ENCODE measurements around the gene PRRG2.
A peak's percentile ranks its signal among the peaks of the same experiment; 100 is the strongest.

- no peak for TF ChIP-seq EZH2 (IDR thresholded peaks at IDR 0.05; ENCODE audit: borderline replicate concordance, control insufficient read depth, low read depth, low read length)
- TF ChIP-seq NBN (IDR thresholded peaks at IDR 0.05), result 0 out of 2 replicates have a peak, but pooled peaks have one; percentile 37
- TF ChIP-seq CTCF (IDR thresholded peaks at IDR 0.05 in 2 of 3, conservative IDR thresholded peaks at IDR 0.05 in 1 of 3; ENCODE audit: control insufficient read depth in 2 of 3, extremely low read depth in 1 of 3, insufficient read depth in 1 of 3, low read depth in 3 of 3, low read length in 3 of 3), result peak; percentile 94 to 100 (median 99); a peak in 5 of 6 replicates
- TF ChIP-seq RFX5 (IDR thresholded peaks at IDR 0.05; ENCODE audit: low read depth, low read length), result no peak
- no peak for TF ChIP-seq CUX1 (IDR thresholded peaks at IDR 0.05; ENCODE audit: insufficient replicate concordance, low read depth, low read length)
- TF ChIP-seq, protein P1, sequence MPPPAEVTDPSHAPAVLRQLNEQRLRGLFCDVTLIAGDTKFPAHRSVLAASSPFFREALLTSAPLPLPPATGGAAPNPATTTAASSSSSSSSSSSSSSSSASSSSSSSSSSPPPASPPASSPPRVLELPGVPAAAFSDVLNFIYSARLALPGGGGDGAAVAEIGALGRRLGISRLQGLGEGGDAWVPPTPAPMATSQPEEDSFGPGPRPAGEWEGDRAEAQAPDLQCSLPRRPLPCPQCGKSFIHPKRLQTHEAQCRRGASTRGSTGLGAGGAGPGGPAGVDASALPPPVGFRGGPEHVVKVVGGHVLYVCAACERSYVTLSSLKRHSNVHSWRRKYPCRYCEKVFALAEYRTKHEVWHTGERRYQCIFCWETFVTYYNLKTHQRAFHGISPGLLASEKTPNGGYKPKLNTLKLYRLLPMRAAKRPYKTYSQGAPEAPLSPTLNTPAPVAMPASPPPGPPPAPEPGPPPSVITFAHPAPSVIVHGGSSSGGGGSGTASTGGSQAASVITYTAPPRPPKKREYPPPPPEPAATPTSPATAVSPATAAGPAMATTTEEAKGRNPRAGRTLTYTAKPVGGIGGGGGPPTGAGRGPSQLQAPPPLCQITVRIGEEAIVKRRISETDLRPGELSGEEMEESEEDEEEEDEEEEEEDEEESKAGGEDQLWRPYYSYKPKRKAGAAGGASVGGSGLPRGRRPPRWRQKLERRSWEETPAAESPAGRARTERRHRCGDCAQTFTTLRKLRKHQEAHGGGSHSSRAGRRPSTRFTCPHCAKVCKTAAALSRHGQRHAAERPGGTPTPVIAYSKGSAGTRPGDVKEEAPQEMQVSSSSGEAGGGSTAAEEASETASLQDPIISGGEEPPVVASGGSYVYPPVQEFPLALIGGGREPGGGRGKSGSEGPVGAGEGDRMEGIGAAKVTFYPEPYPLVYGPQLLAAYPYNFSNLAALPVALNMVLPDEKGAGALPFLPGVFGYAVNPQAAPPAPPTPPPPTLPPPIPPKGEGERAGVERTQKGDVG (CRISPR knock-in tag; IDR thresholded peaks at IDR 0.05), result no peak
- no peak for TF ChIP-seq POLR2A (IDR thresholded peaks at IDR 0.05; ENCODE audit: low read depth, low read length)
- no peak for TF ChIP-seq ZNF207 (IDR thresholded peaks at IDR 0.05; ENCODE audit: borderline replicate concordance)
Measured at GRCh38 chr19:49570138-49570856, 10.8 kb upstream of the PRRG2 start.
